ENCODE data around the gene LGALS9. TPM values are rescaled to one million over a fixed set of nuclear protein-coding genes. Genes with fewer than 3 reads are reported as not detected.

LGALS9 gene
- total and polyA plus RNA-seq, 2 donors (not counting 1 experiment from before 2014, with no cell fraction given) = 65.9 to 197 TPM

GRCh38 chr17:27621536-27621935 is 9.5 kb upstream of the LGALS9 start:
- Histone ChIP-seq H2AFZ (ENCODE audit: insufficient read depth, low read depth, low read length, poor library complexity, severe bottlenecking) (no peak overlapping the region), H3K9me3 (ENCODE audit: control extremely low read depth in 1 of 3, control insufficient read depth in 2 of 3, insufficient read depth in 1 of 3, low read length in 2 of 3) (no peaks in the 10 kb centered on the region), H3K4me1 (ENCODE audit: control insufficient read depth in 2 of 2, insufficient read depth in 2 of 2, low read length in 2 of 2) (peaks cover 12 to 26% of the 10 kb centered on the region in 2 donors), H3K36me3 (replicated peaks in 1 of 2; ENCODE audit: control extremely low read depth in 1 of 2, control insufficient read depth in 1 of 2, extremely low read depth in 1 of 2, insufficient read depth in 2 of 2, low read length in 1 of 2) (peaks cover 0 to 35% of the 10 kb centered on the region in 2 experiments), H3K27ac (ENCODE audit: low read length in 2 of 2) (no peak overlapping the region), H4K20me1 (ENCODE audit: control insufficient read depth, insufficient read depth, low read length, poor library complexity, severe bottlenecking) (no peaks in the 10 kb centered on the region), H3K79me2 (ENCODE audit: control insufficient read depth, insufficient read depth, low read length) (no peaks in the 10 kb centered on the region), H3K4me2 (replicated peaks; ENCODE audit: low read depth, low read length, poor library complexity, severe bottlenecking) (peak overlapping the region; percentile 22), H3K27me3 (replicated peaks in 1 of 4; ENCODE audit: control extremely low read depth in 1 of 4, control insufficient read depth in 3 of 4, insufficient read depth in 4 of 4, low read length in 3 of 4) (no peaks in the 10 kb centered on the region), H3K9ac (ENCODE audit: low read length) (no peak overlapping the region), H3K4me3 (ENCODE audit: control extremely low read depth in 1 of 5, extremely low read depth in 1 of 5, insufficient read depth in 1 of 5, low read depth in 2 of 5, low read length in 4 of 5) (no peak overlapping the region)
- no peak for TF ChIP-seq EZH2 (IDR thresholded peaks at IDR 0.05; ENCODE audit: borderline replicate concordance, insufficient read depth, low read depth, low read length, poor library complexity, severe bottlenecking)
- no peak for TF ChIP-seq CTCF (IDR thresholded peaks at IDR 0.05)
- ChIA-PET CTCF (interaction anchor here (0.9 kb wide), 1 partner anchor 446 kb away, joined by 3 read pairs; no protein-coding TSS in a partner anchor), POLR2A (no interaction called here)
- ATAC-seq (ENCODE audit: low read depth) (no peak), DNase-seq (no peak)
- peaks cover 15% of the 10 kb centered on the region for H3K4me1 Mint-ChIP-seq
- H3K27me3 Mint-ChIP-seq = no peaks in the 10 kb centered on the region
- 97% methylated on average over 3 of the region's 4 CpGs for WGBS (ENCODE audit: insufficient coverage)
- peaks cover 2% of the 10 kb centered on the region for H3K9me3 Mint-ChIP-seq (ENCODE audit: insufficient read depth)
- H3K4me3 Mint-ChIP-seq = peak overlapping the region; percentile 23
- intact Hi-C loops (cut with micrococcal nuclease) = no loop called here
- peak overlapping the region; percentile 53 for H3K27ac Mint-ChIP-seq

GRCh38 chr17:27621942-27622559 is 8.9 kb upstream of the LGALS9 start:
- H3K4me1 Mint-ChIP-seq = peaks cover 15% of the 10 kb centered on the region
- DNase-seq (no peak), ATAC-seq (ENCODE audit: low read depth) (no peak)
- Histone ChIP-seq H3K79me2 (ENCODE audit: control insufficient read depth, insufficient read depth, low read length) (no peaks in the 10 kb centered on the region), H3K4me3 (ENCODE audit: control extremely low read depth in 1 of 5, extremely low read depth in 1 of 5, insufficient read depth in 1 of 5, low read depth in 2 of 5, low read length in 4 of 5) (no peak overlapping the region), H3K36me3 (replicated peaks in 1 of 2; ENCODE audit: control extremely low read depth in 1 of 2, control insufficient read depth in 1 of 2, extremely low read depth in 1 of 2, insufficient read depth in 2 of 2, low read length in 1 of 2) (peaks cover 0 to 31% of the 10 kb centered on the region in 2 experiments), H3K27ac (ENCODE audit: low read length in 2 of 2) (no peak overlapping the region), H3K4me1 (ENCODE audit: control insufficient read depth in 2 of 2, insufficient read depth in 2 of 2, low read length in 2 of 2) (peaks cover 12 to 26% of the 10 kb centered on the region in 2 donors), H3K4me2 (replicated peaks; ENCODE audit: low read depth, low read length, poor library complexity, severe bottlenecking) (peak overlapping the region; percentile 22), H2AFZ (ENCODE audit: insufficient read depth, low read depth, low read length, poor library complexity, severe bottlenecking) (no peak overlapping the region), H3K9me3 (ENCODE audit: control extremely low read depth in 1 of 3, control insufficient read depth in 2 of 3, insufficient read depth in 1 of 3, low read length in 2 of 3) (no peaks in the 10 kb centered on the region), H4K20me1 (ENCODE audit: control insufficient read depth, insufficient read depth, low read length, poor library complexity, severe bottlenecking) (no peaks in the 10 kb centered on the region), H3K27me3 (replicated peaks in 1 of 4; ENCODE audit: control extremely low read depth in 1 of 4, control insufficient read depth in 3 of 4, insufficient read depth in 4 of 4, low read length in 3 of 4) (no peaks in the 10 kb centered on the region), H3K9ac (ENCODE audit: low read length) (no peak overlapping the region)
- H3K9me3 Mint-ChIP-seq (ENCODE audit: insufficient read depth) = peaks cover 2% of the 10 kb centered on the region
- H3K27me3 Mint-ChIP-seq = no peaks in the 10 kb centered on the region
- no peak for TF ChIP-seq CTCF (IDR thresholded peaks at IDR 0.05)
- TF ChIP-seq EZH2 (IDR thresholded peaks at IDR 0.05; ENCODE audit: borderline replicate concordance, insufficient read depth, low read depth, low read length, poor library complexity, severe bottlenecking) = no peak
- peak overlapping the region; percentile 23 for H3K4me3 Mint-ChIP-seq
- ChIA-PET POLR2A (no interaction called here), CTCF (interaction anchor here (1.2 to 2.0 kb wide), 2 partner anchors 23 to 33 kb away, joined by 3 to 6 read pairs; no protein-coding TSS in a partner anchor)
- H3K27ac Mint-ChIP-seq = peak overlapping the region; percentile 53
- WGBS (ENCODE audit: insufficient coverage) = 64% methylated on average over 9 of the region's 10 CpGs
- intact Hi-C loops (cut with micrococcal nuclease) = no loop called here
